Lung (tissue), 12 donors: ENCODE measurements around the gene USP24. TPM values are rescaled to one million over a fixed set of nuclear protein-coding genes. Genes with fewer than 3 reads are reported as not detected.

Experiments used
- ATAC-seq: fragments of 200-7000 bp; cut with Tn5 transposase; one replicate; pipeline ENCODE4 v1.9.1; 2020; ENCODE audit warnings: moderate number of reproducible peaks; ENCODE audit not compliant: insufficient read depth, low FRiP score
- DNase-seq, 3 donors: peaks; one replicate each; pipeline ENCODE4 v3.0.0-alpha.2; 2013 to 2017
- H3K27ac ChIP-seq, 2 donors: one replicate each; pipeline ENCODE4 v1.5.1; 2013; ENCODE audit warnings: mild to moderate bottlenecking in 2 of 2, moderate library complexity in 2 of 2, control low read depth in 1 of 2, inconsistent platforms in 1 of 2, low read depth in 1 of 2, low read length in 1 of 2
- H3K27me3 ChIP-seq, 3 donors: one replicate each; pipeline ENCODE4 v1.5.1; 2013; ENCODE audit warnings: low read length in 2 of 3; ENCODE audit not compliant: control insufficient read depth in 3 of 3, insufficient read depth in 3 of 3
- H3K36me3 ChIP-seq, 4 donors: one replicate each; pipeline ENCODE4 v1.5.1; 2013; ENCODE audit warnings: low read length in 4 of 4, mild to moderate bottlenecking in 1 of 4, moderate library complexity in 1 of 4; ENCODE audit not compliant: control insufficient read depth in 4 of 4, insufficient read depth in 4 of 4
- H3K4me1 ChIP-seq, 5 donors: one replicate each; pipeline ENCODE4 v1.5.1; 2013; ENCODE audit warnings: low read length in 5 of 5, mild to moderate bottlenecking in 2 of 5, moderate library complexity in 1 of 5; ENCODE audit not compliant: control insufficient read depth in 5 of 5, insufficient read depth in 5 of 5
- H3K4me3 ChIP-seq: one replicate; pipeline ENCODE4 v1.5.1; 2013; ENCODE audit warnings: mild to moderate bottlenecking, control low read depth, moderate library complexity
- H3K9ac ChIP-seq, 2 donors: one replicate each; pipeline ENCODE4 v1.5.1; 2013; ENCODE audit warnings: low read length in 2 of 2, control low read depth in 1 of 2; ENCODE audit not compliant: insufficient read depth in 1 of 2
- H3K9me3 ChIP-seq, 4 donors: one replicate each; pipeline ENCODE4 v1.5.1; 2013; ENCODE audit warnings: low read length in 3 of 4, mild to moderate bottlenecking in 1 of 4, moderate library complexity in 1 of 4; ENCODE audit not compliant: control insufficient read depth in 4 of 4, insufficient read depth in 3 of 4
- WGBS, 2 donors: extraction: QIAGEN DNeasy Blood & Tissue Kit; methylation state at CpG; one replicate each; pipeline ENCODE4 v1.1.7; 2013; 5-methylcytosine and 5-hydroxymethylcytosine counted together
- polyA plus RNA-seq, 2 donors: library from polyadenylated mRNA; stranded (reverse); fragments of 200-250 nt; gene quantifications; one replicate each; pipeline ENCODE4 v1.2.1, GENCODE V29; 2013
- total RNA-seq, 2 donors: library from RNA; depleted of rRNA in 1 of 2; stranded (reverse); fragments of >200 nt in 1 of 2; gene quantifications; one replicate each; pipeline ENCODE4 v1.2.1, GENCODE V29; 2014 to 2021
- TF ChIP-seq, protein P1 (sequence below): IDR thresholded peaks from 2 replicates; pipeline ENCODE4 v1.5.1; 2012; ENCODE audit warnings: mild to moderate bottlenecking; ENCODE audit errors: control extremely low read depth, extremely low read depth
- donor health status: control.
- donor health status: control.
- donor health status: Bipolar disorder and iron deficiency.
- donor health status: healthy.
- donor health status: DM: yes; HTN: yes; CAD: no.

USP24 gene
- total and polyA plus RNA-seq, 4 donors = 7.8 to 77.8 (median 23.6) TPM

DNA sequence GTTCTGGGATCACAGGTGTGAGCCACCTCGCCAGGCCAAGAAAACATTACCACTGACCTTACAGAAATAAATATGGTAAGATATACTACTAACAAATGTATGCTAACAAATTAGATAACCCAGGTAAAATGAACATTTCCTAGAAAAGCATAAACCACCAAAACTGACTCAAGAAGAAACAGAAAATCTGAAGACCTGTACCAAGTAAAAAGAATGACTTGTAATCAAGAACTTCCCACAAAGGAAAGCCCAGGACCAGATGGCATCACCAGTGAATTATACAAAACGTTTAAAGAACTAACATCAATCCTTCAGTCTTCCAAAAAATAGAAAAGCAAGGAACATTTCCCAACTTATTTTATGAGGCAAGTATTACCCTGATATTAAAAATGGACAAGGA, 29.3 kb downstream of the USP24 start:
- Histone ChIP-seq H3K36me3 (no peaks in the 10 kb centered on the region), H3K27me3 (no peaks in the 10 kb centered on the region), H3K27ac (no peak overlapping the region), H3K4me1 (peaks cover 0 to 12% (median 0%) of the 10 kb centered on the region in 5 donors), H3K9me3 (peaks cover 0 to 2% (median 1%) of the 10 kb centered on the region in 4 donors), H3K4me3 (no peak overlapping the region), H3K9ac (no peak overlapping the region)
- no peak for DNase-seq
- TF ChIP-seq, protein P1, sequence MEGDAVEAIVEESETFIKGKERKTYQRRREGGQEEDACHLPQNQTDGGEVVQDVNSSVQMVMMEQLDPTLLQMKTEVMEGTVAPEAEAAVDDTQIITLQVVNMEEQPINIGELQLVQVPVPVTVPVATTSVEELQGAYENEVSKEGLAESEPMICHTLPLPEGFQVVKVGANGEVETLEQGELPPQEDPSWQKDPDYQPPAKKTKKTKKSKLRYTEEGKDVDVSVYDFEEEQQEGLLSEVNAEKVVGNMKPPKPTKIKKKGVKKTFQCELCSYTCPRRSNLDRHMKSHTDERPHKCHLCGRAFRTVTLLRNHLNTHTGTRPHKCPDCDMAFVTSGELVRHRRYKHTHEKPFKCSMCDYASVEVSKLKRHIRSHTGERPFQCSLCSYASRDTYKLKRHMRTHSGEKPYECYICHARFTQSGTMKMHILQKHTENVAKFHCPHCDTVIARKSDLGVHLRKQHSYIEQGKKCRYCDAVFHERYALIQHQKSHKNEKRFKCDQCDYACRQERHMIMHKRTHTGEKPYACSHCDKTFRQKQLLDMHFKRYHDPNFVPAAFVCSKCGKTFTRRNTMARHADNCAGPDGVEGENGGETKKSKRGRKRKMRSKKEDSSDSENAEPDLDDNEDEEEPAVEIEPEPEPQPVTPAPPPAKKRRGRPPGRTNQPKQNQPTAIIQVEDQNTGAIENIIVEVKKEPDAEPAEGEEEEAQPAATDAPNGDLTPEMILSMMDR = no peak
- ATAC-seq = no peak
- 87 to 91% methylated on average over 2 of the region's 2 CpGs for WGBS, 2 donors

DNA sequence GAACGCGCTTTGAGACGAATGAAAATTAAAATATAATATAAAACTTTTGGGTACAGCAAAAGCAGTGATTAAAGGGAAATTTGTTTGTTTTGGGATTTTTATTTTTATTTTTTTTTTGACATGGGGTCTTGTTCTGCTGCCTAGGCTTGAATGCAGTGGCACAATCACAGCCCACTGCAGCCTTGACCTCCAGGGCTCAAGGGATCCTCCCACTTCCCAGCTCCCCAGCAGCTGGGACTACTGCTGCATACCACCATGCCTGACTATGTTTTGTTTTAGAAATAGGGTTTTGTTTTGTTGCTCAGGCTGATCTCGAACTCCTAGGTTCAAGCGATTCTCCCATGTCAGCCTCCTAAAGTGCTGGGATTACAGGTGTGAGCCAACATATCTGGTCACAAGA, 30.3 kb downstream of the USP24 start:
- Histone ChIP-seq H3K4me3 (no peak overlapping the region), H3K4me1 (peaks cover 0 to 17% (median 0%) of the 10 kb centered on the region in 5 donors), H3K9ac (no peak overlapping the region), H3K9me3 (peaks cover 0 to 2% (median 1%) of the 10 kb centered on the region in 4 donors), H3K27me3 (no peaks in the 10 kb centered on the region), H3K36me3 (no peaks in the 10 kb centered on the region), H3K27ac (no peak overlapping the region)
- WGBS, 2 donors = 97 to 100% methylated on average over 5 of the region's 5 CpGs
- DNase-seq (no peak), ATAC-seq (no peak)
- TF ChIP-seq, protein P1 = no peak

DNA sequence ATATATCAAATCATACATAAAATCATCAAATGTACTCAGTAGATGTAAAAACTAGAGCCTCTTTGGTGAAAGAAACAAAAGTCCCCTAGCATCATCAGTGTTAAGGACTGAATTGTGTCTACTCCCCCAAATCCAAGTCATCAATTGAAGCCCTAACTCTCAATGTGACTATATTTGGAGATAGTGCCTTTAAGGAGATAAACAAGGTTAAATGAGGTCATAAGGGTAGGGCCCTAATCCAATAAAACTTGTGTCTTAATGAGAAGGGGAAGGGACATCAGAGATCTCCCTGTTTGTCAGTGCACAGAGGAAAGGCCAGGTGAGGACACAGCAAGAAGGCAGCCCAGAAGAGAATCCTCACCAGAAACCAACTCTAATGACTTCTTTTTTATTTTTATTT, 33.5 kb downstream of the USP24 start:
- Histone ChIP-seq H3K9me3 (peaks cover 0 to 2% (median 1%) of the 10 kb centered on the region in 4 donors), H3K4me1 (peaks cover 0 to 26% (median 0%) of the 10 kb centered on the region in 5 donors), H3K27me3 (no peaks in the 10 kb centered on the region), H3K9ac (no peak overlapping the region), H3K4me3 (no peak overlapping the region), H3K27ac (no peak overlapping the region), H3K36me3 (peaks cover 0 to 3% (median 0%) of the 10 kb centered on the region in 4 donors)
- DNase-seq = no peak
- TF ChIP-seq, protein P1 = no peak
- no peak for ATAC-seq

DNA sequence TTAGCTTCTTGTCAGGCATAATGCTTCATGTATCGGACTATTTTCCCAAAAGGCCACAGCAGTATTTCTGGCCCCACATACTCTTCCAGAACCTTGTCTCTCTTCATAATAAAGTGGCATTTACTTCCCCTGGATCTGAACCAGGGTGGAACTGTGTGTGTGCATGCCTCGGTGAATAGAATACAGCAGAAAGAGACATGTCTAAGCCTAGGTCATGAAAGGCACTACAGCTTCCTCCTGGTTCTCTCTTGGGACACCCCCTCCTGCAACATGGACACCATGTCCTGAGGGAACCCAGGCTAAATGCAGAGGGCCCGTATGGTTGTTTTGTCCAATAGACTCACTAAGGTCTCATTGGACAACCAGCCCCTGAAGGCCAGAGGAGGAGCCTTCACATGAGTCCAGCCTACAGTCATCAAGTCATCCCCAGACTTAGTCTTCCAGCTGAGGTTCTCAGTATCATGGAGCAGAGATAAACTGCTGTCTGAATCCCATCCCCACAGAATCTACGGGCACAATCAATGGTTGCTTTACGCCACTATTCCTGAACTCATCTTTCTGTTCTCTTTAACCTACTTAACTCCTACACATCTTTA, 35.0 kb downstream of the USP24 start:
- H3K27me3 ChIP-seq = no peaks in the 10 kb centered on the region
- no peak overlapping the region for H3K9ac ChIP-seq
- TF ChIP-seq, protein P1 = no peak
- H3K27ac ChIP-seq = no peak overlapping the region
- peaks cover 0 to 4% (median 3%) of the 10 kb centered on the region in 4 donors for H3K36me3 ChIP-seq
- peaks cover 0 to 26% (median 0%) of the 10 kb centered on the region in 5 donors for H3K4me1 ChIP-seq
- H3K4me3 ChIP-seq = no peak overlapping the region
- ATAC-seq (no peak), DNase-seq (no peak)
- 98 to 99% methylated on average over 5 of the region's 5 CpGs for WGBS, 2 donors
- peaks cover 0 to 2% (median 1%) of the 10 kb centered on the region in 4 donors for H3K9me3 ChIP-seq
